Osteoblast (primary cell): ENCODE data around the gene LRRC4C. TPM values are rescaled to one million over a fixed set of nuclear protein-coding genes. Genes with fewer than 3 reads are reported as not detected.

Experiments used
- DNase-seq: peaks from one replicate; pipeline ENCODE4 v3.0.0; 2011; ENCODE audit warnings: low spot score, mixed read lengths; ENCODE audit not compliant: insufficient read length; ENCODE audit errors: missing footprints
- H2AFZ ChIP-seq: 2 replicates; pipeline ENCODE4 v1.6.0; 2011; ENCODE audit warnings: mild to moderate bottlenecking, low read length
- H3K27ac ChIP-seq: 2 replicates; pipeline ENCODE4 v1.5.1; 2011; ENCODE audit warnings: mild to moderate bottlenecking, low read depth, low read length, moderate library complexity
- H3K27me3 ChIP-seq: 2 replicates; pipeline ENCODE4 v1.6.0; 2012; ENCODE audit warnings: mild to moderate bottlenecking, control low read depth, inconsistent platforms, low read length, moderate library complexity; ENCODE audit not compliant: insufficient read depth
- H3K36me3 ChIP-seq: 2 replicates; pipeline ENCODE4 v1.5.1; 2011; ENCODE audit warnings: mild to moderate bottlenecking, low read length, control low read depth, moderate library complexity; ENCODE audit not compliant: insufficient read depth
- H3K4me1 ChIP-seq: 2 replicates; pipeline ENCODE4 v1.5.1; 2011; ENCODE audit warnings: mild to moderate bottlenecking, low read length, control low read depth, moderate library complexity; ENCODE audit not compliant: insufficient read depth
- H3K4me2 ChIP-seq: 2 replicates; pipeline ENCODE4 v1.6.0; 2011; ENCODE audit warnings: mild to moderate bottlenecking, low read length; ENCODE audit not compliant: insufficient read depth
- H3K4me3 ChIP-seq: fragments of 200-600 bp; sonication (generic); 3 replicates; pipeline ENCODE4 v1.5.1; 2012; ENCODE audit warnings: mild to moderate bottlenecking, low read length, inconsistent platforms; ENCODE audit not compliant: insufficient read depth
- H3K79me2 ChIP-seq: 2 replicates; pipeline ENCODE4 v1.6.0; 2012; ENCODE audit warnings: mild to moderate bottlenecking, low read length, control low read depth, inconsistent platforms; ENCODE audit not compliant: insufficient read depth
- H3K9me3 ChIP-seq: 2 replicates; pipeline ENCODE4 v1.5.1; 2011; ENCODE audit warnings: low read depth, low read length, control low read depth
- H4K20me1 ChIP-seq: 2 replicates; pipeline ENCODE4 v1.6.0; 2012; ENCODE audit warnings: mild to moderate bottlenecking, low read length, control low read depth; ENCODE audit not compliant: insufficient read depth
- small RNA-seq: library from RNA; depleted of rRNA; stranded (forward); fragments of <200 nt; gene quantifications from one replicate; pipeline ENCODE3, GENCODE V24; 2012
- total RNA-seq: library from RNA; depleted of rRNA; stranded (reverse); fragments of >200 nt; gene quantifications from 2 replicates; pipeline ENCODE4 v1.2.3, GENCODE V29; 2012
- TF ChIP-seq, protein P1 (sequence below): IDR thresholded peaks from 2 replicates; pipeline ENCODE4 v1.5.1; 2011; ENCODE audit warnings: mild to moderate bottlenecking, low read depth, low read length, moderate library complexity; ENCODE audit errors: extremely low read depth

LRRC4C gene
- total RNA-seq, 1 donor = 2.2 TPM

DNA sequence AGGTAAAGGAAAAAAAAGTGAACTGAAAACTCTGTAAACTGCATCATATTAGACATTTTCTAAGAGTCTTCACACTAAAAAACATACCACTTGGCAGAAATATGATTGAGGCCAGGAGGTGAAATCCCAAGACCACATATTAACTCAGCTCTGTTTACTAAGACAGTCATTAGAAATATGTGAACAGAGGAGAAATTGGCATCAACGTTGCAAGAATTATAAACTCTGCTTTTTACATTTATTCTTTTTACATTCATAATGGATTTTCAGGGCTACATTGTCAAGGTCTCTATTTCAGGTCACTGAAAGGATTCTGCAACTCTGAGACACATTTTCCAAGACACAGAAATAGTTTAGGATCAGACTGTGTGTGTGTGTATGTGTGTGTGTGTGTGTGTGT lies 1364.0 kb downstream of the LRRC4C start:
- no peak overlapping the region for H3K4me2 ChIP-seq
- no peak overlapping the region for H3K4me3 ChIP-seq
- DNase-seq = no peak
- no peaks in the 10 kb centered on the region for H3K36me3 ChIP-seq
- H3K27ac ChIP-seq = no peak overlapping the region
- H3K27me3 ChIP-seq = no peaks in the 10 kb centered on the region
- no peaks in the 10 kb centered on the region for H3K79me2 ChIP-seq
- TF ChIP-seq, protein P1, sequence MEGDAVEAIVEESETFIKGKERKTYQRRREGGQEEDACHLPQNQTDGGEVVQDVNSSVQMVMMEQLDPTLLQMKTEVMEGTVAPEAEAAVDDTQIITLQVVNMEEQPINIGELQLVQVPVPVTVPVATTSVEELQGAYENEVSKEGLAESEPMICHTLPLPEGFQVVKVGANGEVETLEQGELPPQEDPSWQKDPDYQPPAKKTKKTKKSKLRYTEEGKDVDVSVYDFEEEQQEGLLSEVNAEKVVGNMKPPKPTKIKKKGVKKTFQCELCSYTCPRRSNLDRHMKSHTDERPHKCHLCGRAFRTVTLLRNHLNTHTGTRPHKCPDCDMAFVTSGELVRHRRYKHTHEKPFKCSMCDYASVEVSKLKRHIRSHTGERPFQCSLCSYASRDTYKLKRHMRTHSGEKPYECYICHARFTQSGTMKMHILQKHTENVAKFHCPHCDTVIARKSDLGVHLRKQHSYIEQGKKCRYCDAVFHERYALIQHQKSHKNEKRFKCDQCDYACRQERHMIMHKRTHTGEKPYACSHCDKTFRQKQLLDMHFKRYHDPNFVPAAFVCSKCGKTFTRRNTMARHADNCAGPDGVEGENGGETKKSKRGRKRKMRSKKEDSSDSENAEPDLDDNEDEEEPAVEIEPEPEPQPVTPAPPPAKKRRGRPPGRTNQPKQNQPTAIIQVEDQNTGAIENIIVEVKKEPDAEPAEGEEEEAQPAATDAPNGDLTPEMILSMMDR = no peak
- H4K20me1 ChIP-seq = no peaks in the 10 kb centered on the region
- H3K4me1 ChIP-seq = no peaks in the 10 kb centered on the region
- no peak overlapping the region for H2AFZ ChIP-seq
- H3K9me3 ChIP-seq = no peaks in the 10 kb centered on the region

DNA sequence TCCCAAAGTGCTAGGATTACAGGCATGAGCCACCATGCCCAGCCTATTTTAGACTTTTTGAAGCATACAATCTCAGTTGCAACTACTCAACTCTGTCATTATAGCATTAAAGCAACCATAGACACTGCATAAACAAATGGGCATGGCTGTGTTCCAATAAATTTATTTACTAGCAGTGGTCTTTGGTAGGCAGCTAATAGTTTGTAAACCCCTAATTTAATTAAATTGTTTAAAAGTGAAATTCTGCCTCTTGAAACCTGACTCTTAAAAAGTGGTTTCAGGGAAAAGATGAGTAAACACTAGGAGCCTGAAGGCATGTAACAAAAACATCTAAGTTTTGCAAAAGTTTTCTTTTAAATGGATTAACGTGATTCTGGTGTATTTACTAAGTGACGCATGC lies 1364.5 kb downstream of the LRRC4C start:
- H3K79me2 ChIP-seq = no peaks in the 10 kb centered on the region
- no peak overlapping the region for H3K27ac ChIP-seq
- no peaks in the 10 kb centered on the region for H3K36me3 ChIP-seq
- no peaks in the 10 kb centered on the region for H3K9me3 ChIP-seq
- TF ChIP-seq, protein P1 = no peak
- H3K27me3 ChIP-seq = no peaks in the 10 kb centered on the region
- no peak for DNase-seq
- no peak overlapping the region for H2AFZ ChIP-seq
- H3K4me2 ChIP-seq = no peak overlapping the region
- H3K4me3 ChIP-seq = no peak overlapping the region
- no peaks in the 10 kb centered on the region for H4K20me1 ChIP-seq
- H3K4me1 ChIP-seq = no peaks in the 10 kb centered on the region

DNA sequence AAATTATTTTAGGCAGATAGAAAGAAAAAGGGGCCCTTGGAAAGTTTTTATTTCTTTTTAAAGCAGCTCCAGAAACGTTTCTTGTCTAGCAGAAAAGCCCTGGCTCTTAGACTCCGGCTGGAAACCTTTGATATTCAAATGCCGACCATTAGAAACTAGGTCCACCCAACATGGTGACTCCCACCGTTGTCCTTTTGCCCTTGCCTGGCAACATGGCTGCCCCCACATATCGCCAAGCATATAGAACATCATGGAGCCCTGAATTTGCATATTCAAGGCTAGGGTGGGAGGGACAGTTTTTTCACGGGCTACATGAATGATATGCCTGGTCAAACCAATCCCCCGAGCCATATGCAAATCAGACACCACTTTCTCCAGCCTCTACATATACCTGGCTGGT lies 1379.0 kb downstream of the LRRC4C start:
- H2AFZ ChIP-seq = no peak overlapping the region
- no peaks in the 10 kb centered on the region for H3K36me3 ChIP-seq
- no peak overlapping the region for H3K4me2 ChIP-seq
- no peak for DNase-seq
- no peak overlapping the region for H3K27ac ChIP-seq
- H3K9me3 ChIP-seq = peaks cover 2% of the 10 kb centered on the region
- no peak overlapping the region for H3K4me3 ChIP-seq
- no peaks in the 10 kb centered on the region for H4K20me1 ChIP-seq
- no peaks in the 10 kb centered on the region for H3K4me1 ChIP-seq
- TF ChIP-seq, protein P1 = no peak
- no peaks in the 10 kb centered on the region for H3K27me3 ChIP-seq
- no peaks in the 10 kb centered on the region for H3K79me2 ChIP-seq

Small RNAs within 50 kb of the gene (small RNA-seq; reads per million reads assigned to genes)
- gene RF00019 = not detected
- gene RNU6-365P = not detected
